Astrocyte of the cerebellum (primary cell): ENCODE data around the gene SPATA13.

Source experiments
- DNase-seq: peaks from one replicate; pipeline ENCODE4 v3.0.0-alpha.2; 2011; ENCODE audit warnings: low read depth
- H3K4me3 ChIP-seq: 2 replicates; pipeline ENCODE4 v1.5.1; 2011; ENCODE audit warnings: mild to moderate bottlenecking, low read depth, low read length, moderate library complexity
- in situ Hi-C: cut with HindIII; loops from 2 replicates; pipeline ENCODE4 v1.10.0; 2017; ENCODE audit warnings: low sequenced_read_pairs
- TF ChIP-seq, protein P1 (sequence below): IDR thresholded peaks from 2 replicates; pipeline ENCODE4 v1.5.1; 2012; ENCODE audit warnings: low read length, low read depth, moderate library complexity, mild to moderate bottlenecking; ENCODE audit errors: missing control alignments

The SPATA13 gene

DNA sequence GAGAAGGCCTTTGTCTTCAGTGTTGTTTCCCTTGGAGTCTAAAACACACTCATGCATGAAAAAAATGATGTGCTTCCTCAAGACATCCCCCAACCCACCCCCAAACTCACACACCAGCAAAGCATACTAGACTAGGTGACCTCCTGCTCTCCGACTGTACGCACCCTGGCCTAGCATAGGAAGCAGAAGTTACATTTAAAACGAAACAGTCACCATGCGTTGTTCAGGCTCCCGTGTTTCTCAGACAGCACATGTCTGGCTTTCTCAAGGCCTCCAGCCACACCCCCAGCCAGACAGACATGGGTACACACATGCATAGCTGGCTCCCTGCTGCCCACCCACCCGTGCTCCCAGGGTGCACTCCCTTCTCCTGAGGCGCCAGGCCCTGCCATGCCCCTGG is 120.2 kb downstream of the SPATA13 start:
- H3K4me3 ChIP-seq, result no peak overlapping the region
- no peak for DNase-seq
- TF ChIP-seq, protein P1, sequence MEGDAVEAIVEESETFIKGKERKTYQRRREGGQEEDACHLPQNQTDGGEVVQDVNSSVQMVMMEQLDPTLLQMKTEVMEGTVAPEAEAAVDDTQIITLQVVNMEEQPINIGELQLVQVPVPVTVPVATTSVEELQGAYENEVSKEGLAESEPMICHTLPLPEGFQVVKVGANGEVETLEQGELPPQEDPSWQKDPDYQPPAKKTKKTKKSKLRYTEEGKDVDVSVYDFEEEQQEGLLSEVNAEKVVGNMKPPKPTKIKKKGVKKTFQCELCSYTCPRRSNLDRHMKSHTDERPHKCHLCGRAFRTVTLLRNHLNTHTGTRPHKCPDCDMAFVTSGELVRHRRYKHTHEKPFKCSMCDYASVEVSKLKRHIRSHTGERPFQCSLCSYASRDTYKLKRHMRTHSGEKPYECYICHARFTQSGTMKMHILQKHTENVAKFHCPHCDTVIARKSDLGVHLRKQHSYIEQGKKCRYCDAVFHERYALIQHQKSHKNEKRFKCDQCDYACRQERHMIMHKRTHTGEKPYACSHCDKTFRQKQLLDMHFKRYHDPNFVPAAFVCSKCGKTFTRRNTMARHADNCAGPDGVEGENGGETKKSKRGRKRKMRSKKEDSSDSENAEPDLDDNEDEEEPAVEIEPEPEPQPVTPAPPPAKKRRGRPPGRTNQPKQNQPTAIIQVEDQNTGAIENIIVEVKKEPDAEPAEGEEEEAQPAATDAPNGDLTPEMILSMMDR, result no peak
- in situ Hi-C loops, result no loop called here

DNA sequence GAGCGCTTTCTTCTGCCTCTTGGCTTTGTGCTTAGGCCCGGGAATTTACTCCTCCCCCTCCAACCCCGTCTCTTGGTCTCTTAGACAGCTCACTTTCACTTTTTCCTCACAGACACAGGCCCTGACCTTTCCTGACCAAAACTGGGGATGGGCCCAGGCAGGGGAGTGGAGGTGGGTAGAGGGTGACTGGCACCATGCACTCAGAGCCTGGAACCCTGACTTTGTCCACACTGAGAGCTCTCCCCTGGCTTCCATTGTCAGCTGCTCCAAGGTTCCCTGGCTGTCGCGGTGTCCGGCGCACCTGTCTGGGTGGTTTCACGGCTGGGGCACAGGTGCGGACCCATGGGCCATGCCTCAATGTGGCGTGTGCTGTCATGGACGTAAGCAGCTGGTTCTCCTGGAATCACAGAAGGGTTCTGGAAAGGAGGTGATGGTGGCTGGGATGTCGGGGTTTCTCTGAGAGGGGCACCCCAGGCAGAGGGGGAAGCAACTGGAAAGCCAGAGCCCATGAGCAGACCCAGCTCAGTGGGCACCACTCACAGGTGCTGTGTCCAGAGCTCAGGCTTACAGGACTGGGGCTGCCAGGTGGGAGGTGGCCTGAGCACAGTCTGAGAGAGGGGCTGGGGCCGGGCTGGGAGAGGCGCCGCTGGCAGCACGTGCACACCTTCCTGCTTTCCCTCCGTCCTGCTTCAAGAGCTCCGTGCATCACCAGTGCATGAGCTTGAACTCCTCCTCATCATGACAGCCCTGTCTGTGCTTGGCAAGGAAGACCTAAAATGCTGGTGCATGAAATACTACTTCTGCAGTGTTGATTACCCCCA is 120.9 kb downstream of the SPATA13 start:
- in situ Hi-C loops, result no loop called here
- TF ChIP-seq, protein P1, result no peak
- no peak overlapping the region for H3K4me3 ChIP-seq
- no peak for DNase-seq

DNA sequence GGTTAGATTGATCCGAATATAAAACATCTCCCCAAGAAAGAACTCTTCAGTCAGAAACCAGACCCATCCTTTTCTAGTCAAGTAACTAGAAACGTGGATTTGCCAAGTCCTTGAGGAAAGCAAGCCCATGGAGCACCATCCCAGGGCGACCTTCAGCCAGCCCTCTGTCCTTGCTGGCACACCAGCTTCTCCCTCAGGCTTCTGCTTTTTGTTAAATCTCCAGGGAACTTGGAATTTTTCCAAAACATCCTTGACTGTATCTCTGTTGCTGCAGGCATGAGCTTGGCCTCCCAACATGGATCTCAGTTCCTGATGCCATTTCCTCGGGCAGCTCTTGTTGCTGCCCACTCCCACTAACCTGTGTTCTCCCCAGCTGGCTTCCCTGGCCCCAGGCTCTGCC is 121.7 kb downstream of the SPATA13 start:
- TF ChIP-seq, protein P1, result no peak
- in situ Hi-C loops, result no loop called here
- no peak overlapping the region for H3K4me3 ChIP-seq
- DNase-seq, result no peak

DNA sequence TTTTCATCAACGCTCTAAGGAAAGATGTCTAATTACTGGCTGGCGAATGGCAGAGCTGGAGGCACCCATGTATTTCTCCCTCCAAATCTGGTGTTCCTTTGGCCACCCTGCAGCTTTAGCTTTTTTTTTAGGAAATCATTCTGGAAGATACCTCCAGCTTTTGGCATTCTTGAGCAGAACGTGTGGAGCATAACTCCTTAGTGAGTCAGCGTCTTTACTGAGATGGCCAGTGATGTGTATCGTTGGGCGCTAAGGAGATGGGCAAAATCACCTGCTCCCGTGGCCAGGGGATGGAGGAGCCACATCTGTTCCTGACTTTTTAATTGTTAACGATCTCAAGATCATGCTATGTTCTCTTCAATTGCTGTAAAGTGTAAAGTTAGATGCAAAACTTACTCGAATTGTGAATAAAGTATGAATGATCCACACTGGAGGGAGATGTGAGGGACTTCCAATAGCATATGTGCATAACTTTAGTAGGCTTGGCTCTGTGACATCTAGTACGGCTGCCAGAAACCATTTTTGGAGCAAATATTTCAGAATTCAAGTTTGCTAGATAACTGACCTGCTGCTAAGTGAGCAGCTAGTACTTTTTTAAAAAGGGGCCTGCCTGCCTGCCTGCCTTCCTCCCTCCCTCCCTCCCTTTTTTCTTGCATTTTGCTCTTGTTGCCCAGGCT is 124.5 kb downstream of the SPATA13 start:
- DNase-seq, result no peak
- in situ Hi-C loops, result no loop called here
- TF ChIP-seq, protein P1, result no peak
- no peak overlapping the region for H3K4me3 ChIP-seq

DNA sequence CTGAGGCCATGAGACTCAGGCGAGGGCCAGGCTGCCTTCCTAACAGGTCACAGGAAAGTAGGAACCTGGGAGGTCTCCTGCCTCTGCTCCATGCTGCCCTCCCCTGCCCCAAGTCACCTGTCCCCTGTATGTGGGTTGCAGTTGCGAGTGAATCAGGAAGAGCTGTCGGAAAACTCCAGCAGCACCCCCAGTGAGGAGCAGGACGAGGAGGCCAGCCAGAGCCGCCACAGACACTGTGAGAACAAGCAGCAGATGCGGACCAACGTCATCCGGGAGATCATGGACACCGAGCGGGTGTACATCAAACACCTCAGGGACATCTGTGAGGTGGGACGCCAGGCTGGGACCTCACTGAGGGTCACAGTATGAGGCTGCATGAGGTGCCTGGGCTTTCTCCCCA is 126.1 kb downstream of the SPATA13 start:
- no peak overlapping the region for H3K4me3 ChIP-seq
- no peak for DNase-seq
- TF ChIP-seq, protein P1, result no peak
- in situ Hi-C loops, result no loop called here

DNA sequence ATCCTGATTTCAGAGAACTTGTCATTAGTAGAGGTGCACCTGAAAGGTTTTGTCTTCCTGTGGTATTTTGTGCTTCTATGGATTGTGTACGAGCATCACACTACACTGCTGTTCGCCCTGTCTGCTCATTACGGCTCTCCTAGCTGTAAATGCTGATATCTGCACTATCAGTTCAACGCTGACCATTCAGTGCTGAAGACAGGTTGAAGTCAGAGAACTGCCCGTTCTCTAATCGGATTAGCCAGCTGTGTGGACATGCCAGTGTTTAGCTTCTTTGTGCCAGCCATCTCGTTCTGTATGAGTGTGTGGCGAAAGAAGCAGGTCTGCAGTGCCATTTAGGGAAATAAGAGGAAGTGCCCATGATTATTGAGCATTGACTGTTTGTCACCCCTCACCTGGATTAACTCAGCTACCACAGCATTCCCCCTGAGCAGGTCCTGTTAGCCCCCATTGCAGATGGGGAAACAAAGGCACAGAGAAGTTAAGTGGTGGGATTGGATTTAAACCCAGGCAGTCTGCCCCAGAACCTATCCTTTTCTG is 127.3 kb downstream of the SPATA13 start:
- TF ChIP-seq, protein P1, result no peak
- in situ Hi-C loops, result no loop called here
- no peak for DNase-seq
- H3K4me3 ChIP-seq, result no peak overlapping the region
